PC-3 (cell line): ENCODE results near the gene TMED9.

Source experiments
- CTCF ChIP-seq: fragments of 300-600 bp; sonication (generic); conservative IDR thresholded peaks from 2 replicates; pipeline ENCODE4 v1.5.1; 2017; ENCODE audit warnings: antibody characterized with exemption, low read depth, mild to moderate bottlenecking, low read length
- EZH2 ChIP-seq: fragments of 300-600 bp; sonication (generic); IDR thresholded peaks from one replicate; pipeline ENCODE4 v1.6.1; 2017; ENCODE audit warnings: antibody characterized with exemption, mild to moderate bottlenecking, low read length; ENCODE audit not compliant: unreplicated experiment
- EZH2phosphoT487 ChIP-seq: fragments of 300-600 bp; sonication (generic); IDR thresholded peaks from 2 replicates; pipeline ENCODE4 v1.6.1; 2018; ENCODE audit warnings: mild to moderate bottlenecking, antibody characterized with exemption, low read length, borderline replicate concordance

DNA sequence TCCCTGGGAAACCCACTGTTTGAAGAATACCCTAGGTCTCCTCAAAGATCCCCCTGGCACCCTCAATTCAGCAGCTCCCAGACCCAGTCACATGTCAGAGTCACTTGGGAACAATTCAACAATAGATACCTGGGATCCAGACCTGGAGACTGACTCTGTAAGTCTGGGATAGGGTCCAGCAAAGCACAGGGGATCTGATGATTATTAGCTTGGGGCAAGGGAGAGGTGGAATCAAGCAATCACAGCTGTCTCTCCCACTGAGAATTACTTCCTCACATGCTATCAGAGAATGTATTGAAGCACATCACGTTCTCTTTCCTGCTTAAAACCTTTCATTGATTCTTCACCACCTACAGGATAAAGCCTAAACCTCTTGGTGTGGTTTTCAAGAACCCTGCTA, 43.5 kb upstream of the TMED9 start:
- TF ChIP-seq EZH2 (no peak), CTCF (no peak), EZH2phosphoT487 (no peak)
